ENCODE measurements around the gene OR10W1. TPM values are rescaled to one million over a fixed set of nuclear protein-coding genes. Genes with fewer than 3 reads are reported as not detected.

Gene OR10W1
- polyA plus RNA-seq (2014; cell fraction: cytosol; rRNA removed): not detected in 2 replicates
- polyA plus RNA-seq (2014; cell fraction: nucleus; rRNA removed): not detected in 2 replicates

GRCh38 chr11:58268142-58268541 is at the start of gene OR10W1:
OR10W1 (minus strand) TSS chr11:58268260; CDS start chr11:58267858, 402 bp downstream.
- no peak for DNase-seq (ENCODE audit: low spot score)

- DNase-seq (ENCODE audit: low spot score): no peak
These were observed 48.1 kb upstream of the OR10W1 start for GRCh38 chr11:58316142-58316541.

- DNase-seq (ENCODE audit: low spot score): no peak
These were observed 33.5 kb upstream of the OR10W1 start for GRCh38 chr11:58301576-58301975.

GRCh38 chr11:58292017-58292416 is 24.0 kb upstream of the OR10W1 start:
- DNase-seq (ENCODE audit: low spot score): no peak

- no peak for DNase-seq (ENCODE audit: low spot score)
These were observed 21.2 kb upstream of the OR10W1 start for GRCh38 chr11:58289266-58289665.

GRCh38 chr11:58286249-58286648 is 18.2 kb upstream of the OR10W1 start:
- peak; percentile 6 for DNase-seq (ENCODE audit: low spot score)

- DNase-seq (ENCODE audit: low spot score): no peak
These were observed 17.5 kb upstream of the OR10W1 start for GRCh38 chr11:58285483-58286040.

- DNase-seq (ENCODE audit: low spot score): no peak
These were observed 8.1 kb upstream of the OR10W1 start for GRCh38 chr11:58276151-58276550.

- no peak for DNase-seq (ENCODE audit: low spot score)
These were observed 6.9 kb upstream of the OR10W1 start for GRCh38 chr11:58275002-58275401.

- DNase-seq (ENCODE audit: low spot score): no peak
These were observed 8.1 kb downstream of the OR10W1 start for GRCh38 chr11:58259983-58260382.

GRCh38 chr11:58254936-58255335 is 13.1 kb downstream of the OR10W1 start:
- no peak for DNase-seq (ENCODE audit: low spot score)

GRCh38 chr11:58243954-58244353 is 24.1 kb downstream of the OR10W1 start:
- DNase-seq (ENCODE audit: low spot score): no peak

GRCh38 chr11:58227956-58228615 is 40.0 kb downstream of the OR10W1 start:
- DNase-seq (ENCODE audit: low spot score): no peak

GRCh38 chr11:58222721-58223120 is 45.3 kb downstream of the OR10W1 start:
- DNase-seq (ENCODE audit: low spot score): no peak

Data from SK-N-DZ (cell line).